HPDE6-E6E7 (cell line): ENCODE measurements around the gene FBXL3.

Source experiments
- DNase-seq: peaks from one replicate; pipeline ENCODE4 v3.0.0; 2011; ENCODE audit warnings: missing footprints; ENCODE audit errors: extremely low spot score

FBXL3 gene, protein sequence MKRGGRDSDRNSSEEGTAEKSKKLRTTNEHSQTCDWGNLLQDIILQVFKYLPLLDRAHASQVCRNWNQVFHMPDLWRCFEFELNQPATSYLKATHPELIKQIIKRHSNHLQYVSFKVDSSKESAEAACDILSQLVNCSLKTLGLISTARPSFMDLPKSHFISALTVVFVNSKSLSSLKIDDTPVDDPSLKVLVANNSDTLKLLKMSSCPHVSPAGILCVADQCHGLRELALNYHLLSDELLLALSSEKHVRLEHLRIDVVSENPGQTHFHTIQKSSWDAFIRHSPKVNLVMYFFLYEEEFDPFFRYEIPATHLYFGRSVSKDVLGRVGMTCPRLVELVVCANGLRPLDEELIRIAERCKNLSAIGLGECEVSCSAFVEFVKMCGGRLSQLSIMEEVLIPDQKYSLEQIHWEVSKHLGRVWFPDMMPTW

GRCh38 chr13:77026861-77027621, at the start of gene FBXL3:
TSS of gene FBXL3 (minus strand) at chr13:77027159. CDS start at chr13:77021860, 5,299 bp downstream.
- peak; percentile 81 for DNase-seq

DNA sequence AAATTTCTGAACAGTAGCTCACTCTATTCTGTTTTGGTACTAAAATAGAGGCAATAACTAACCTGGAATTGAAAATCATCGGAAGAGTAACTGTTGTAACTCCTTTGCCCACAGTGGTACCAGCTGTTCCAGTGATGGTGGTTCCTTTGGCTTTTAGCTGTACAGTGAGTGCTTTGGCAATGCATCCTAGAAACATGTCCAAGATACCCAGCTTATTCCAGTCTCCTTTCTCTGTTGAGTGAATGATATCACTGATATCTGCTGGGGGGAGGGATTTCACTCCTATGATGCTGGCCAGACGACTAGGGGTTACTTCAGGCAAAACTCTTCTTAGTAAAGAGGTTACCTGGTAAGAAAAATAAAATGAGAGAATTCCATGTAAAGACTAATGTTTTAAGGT, 40.6 kb upstream of the FBXL3 start:
- no peak for DNase-seq

- DNase-seq: no peak
Measured at GRCh38 chr13:77065461-77066147, 38.6 kb upstream of the FBXL3 start.

DNA sequence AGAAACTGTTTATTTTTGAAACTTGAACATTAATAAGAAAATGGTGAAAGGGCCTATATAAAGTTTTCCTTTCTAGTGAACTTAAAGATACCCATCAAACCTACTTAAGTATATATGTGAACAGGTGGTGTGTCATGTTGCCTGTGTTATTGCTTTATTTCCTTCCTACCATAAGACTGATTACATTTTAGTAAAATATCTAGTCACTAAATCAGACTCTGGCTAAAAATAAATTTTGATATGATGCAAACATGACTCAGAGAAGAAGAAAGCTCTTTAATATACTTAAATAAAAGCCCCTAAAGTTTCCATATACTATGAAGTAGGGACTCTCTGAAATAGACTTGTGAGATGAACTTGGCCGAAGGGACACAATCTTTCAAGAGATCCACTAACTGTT, 35.1 kb upstream of the FBXL3 start:
- DNase-seq: no peak

GRCh38 chr13:77061362-77061761, 34.4 kb upstream of the FBXL3 start:
- DNase-seq: no peak

GRCh38 chr13:77056886-77057285, 29.9 kb upstream of the FBXL3 start:
- no peak for DNase-seq

- no peak for DNase-seq
Measured at GRCh38 chr13:77056382-77056781, 29.4 kb upstream of the FBXL3 start.

DNA sequence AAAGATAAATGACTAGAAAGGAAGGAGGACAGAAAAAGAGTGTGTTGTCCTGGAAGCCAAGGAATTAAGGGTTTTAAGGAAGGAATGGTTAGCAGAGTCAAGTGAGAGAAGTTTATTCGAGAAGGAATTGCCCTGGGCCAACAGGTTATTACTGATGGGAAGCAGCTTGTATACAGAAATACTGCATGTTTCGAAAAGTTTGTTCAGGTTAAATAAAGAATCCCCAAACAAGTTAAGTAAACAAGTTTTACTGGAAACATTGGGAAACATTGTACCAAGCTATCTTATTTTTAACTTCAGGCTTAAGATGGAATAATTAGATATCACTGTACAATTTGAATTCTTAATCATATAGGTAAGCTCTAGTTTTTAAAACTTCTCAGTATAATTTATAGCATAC, 28.2 kb upstream of the FBXL3 start:
- DNase-seq: no peak

DNA sequence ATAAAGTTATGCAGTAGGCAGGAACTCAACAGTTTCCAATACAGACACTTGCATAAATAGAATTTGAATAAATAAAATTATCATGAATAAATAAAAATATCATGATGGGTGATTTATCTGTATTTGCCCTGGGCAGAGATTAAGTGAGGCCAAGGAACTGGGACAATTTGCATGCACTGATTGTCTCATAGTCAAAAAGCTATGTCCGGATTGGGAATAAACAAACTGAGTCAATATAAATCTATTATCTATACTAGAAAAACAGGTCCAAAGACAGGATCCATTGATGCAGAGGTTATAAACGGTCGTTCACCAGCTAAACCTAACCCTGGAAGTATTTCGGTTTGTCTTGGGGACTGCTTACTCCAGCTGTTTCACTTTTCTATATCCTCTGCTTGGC, 26.2 kb upstream of the FBXL3 start:
- DNase-seq: no peak

GRCh38 chr13:77048681-77049080, 21.7 kb upstream of the FBXL3 start:
- DNase-seq: no peak

DNA sequence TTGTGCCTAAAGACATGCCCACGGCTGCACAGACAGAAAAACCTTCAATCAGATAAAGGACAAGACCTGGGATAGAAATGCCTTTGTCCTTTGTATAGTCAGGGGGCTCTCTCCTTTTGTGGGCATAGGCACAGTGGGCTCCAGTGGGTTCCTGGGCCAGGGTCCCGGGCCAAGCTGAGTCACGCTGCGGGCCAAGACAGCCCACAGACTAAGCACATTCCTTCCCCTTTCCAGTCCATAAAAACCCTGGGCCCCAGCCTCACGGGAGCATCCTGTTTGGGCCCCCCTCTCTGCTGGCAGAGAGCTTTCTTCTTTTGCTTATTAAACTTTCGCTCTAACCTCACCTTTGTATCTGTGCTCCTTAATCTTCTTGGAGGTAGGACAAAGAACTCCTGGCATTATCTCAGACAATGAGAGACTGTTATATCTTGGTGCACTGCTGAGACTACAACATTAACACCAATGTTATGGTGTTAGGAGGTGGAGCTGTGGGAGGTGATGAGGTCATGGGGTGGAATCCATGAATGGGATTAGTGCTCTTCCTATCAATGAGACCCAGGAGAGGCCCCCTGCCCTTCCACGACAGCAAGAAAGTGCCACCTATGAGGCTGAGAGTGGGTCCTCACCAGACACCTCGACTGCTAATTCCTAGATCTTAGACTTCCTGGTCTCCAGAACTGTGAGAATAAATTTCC, 20.8 kb upstream of the FBXL3 start:
- DNase-seq: no peak

- no peak for DNase-seq
Measured at GRCh38 chr13:77042566-77043177, 15.7 kb upstream of the FBXL3 start.

DNA sequence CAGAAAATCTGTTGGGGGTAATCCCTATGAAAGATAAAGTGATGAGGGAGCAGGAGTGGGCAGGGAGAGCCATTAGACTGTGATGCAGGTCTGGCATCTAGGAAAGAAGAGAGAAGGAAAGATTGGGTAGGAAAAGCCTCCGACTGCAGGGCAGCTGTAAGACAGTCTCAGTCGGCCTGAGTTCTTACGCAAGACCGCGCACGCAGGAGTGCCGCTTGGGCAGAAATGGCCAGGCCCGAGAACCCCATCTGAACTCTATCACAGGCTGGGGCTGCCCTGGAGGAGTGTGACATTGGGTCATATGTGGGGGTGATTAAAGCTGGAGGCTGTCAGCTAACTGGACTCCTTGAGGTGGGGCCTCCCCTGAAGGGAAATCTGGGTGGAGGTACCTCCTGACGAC, 13.9 kb upstream of the FBXL3 start:
- DNase-seq: no peak

DNA sequence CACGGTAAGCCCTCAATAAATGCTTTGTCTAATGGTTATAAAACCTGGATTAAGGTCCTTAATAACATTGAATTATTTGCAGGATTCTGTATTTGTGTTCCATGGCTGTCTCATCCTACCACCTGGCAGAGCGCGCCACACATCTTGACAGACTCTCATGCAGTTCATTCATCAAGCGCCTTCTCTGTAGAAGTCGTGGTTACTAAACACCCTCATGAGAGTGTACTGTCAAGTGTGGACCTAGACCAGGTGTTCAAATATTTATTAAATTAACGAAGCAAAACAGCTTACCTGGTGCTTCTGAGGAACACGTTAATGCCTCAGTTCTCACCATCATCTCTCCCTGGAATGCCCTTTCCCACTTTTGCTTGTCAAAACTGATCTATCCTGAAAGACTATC, 13.1 kb upstream of the FBXL3 start:
- DNase-seq: no peak

DNA sequence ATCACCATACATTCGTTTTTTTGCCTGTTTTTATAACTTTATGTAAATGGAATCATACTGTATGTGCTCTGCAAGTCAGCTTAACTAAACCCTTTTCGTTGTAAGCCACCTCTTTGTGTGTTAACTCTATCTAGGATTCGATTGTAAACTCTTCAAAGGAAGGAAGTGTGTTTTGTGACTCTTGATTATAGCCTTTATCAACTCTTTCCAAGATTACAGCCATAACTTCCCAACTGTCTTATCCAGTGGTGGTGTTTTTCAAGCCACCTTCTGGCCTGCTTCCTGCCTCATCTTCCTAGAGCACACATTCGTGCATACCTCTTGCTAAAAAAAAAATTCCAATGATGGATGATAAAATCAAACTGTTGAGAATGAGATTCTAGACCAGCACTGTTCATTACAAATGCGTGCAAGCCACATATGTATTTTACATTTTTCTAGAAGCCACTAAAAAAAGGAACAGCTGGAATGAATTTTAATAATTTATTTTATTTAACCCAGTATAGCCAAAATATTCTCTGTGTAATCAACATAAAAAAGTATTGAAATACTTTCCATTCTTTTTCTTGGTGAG, 12.0 kb upstream of the FBXL3 start:
- no peak for DNase-seq

DNA sequence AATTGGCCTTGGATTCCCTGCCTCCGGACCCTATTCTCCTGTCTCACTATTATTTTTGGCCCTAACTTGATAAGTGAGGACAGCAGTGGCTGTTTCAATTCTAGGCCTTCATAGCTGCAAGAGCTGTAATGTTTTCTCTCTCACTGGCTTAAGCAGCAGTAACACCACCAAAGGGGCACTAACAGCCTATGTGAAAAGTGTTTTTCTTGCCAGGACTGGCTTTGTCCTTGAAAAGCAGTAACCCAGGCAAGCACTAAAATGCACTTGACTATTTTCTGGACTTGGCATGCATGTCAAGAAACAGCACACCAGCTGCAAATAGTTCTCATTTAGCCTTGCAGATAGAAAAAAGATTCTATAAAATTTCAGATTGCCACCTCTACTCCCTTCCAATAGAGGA, 9.3 kb upstream of the FBXL3 start:
- DNase-seq: no peak

DNA sequence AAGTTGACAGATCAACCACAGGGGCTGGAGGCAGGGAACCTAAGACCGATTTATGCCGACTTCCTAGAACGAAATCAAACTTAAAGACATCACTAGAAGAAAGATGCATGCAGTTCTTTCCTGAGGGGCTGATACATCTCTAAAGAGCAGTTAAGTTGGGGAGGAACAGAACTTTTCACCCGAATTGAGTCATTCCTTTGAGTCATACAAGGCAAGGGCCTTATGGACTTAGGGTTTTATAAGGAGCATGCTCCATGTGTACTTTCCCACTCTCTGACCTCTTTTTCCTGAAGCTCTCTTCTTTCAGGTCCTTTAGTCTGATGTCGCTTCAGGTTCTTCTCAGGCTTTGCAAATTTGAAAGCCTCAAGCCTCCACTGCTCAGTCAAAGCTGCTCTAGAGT, 7.9 kb upstream of the FBXL3 start:
- no peak for DNase-seq

GRCh38 chr13:77033717-77034302, 6.9 kb upstream of the FBXL3 start:
- no peak for DNase-seq

- no peak for DNase-seq
Measured at GRCh38 chr13:77031656-77032243, 4.8 kb upstream of the FBXL3 start.

DNA sequence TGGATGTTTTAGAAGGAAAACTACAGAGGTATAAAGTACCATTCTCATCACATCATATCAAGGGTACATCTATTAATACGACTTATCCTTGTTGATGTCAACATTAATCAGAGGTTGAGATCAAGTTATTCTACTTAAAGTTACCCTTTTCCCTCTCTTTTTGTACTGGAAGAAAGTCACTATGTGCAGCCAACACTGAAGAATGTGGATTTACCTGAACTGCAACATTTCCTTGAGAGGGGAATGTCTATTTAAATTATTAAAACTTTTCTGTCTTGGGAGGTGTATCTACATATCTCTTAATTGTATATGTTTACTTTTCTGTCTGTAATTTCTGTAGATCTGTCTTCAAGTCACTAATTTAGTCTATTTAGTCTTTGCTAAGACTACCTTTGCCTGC, 2.5 kb upstream of the FBXL3 start:
- DNase-seq: no peak
